Mucosa of descending colon (tissue), 3 donors: ENCODE measurements around the gene SSTR5. TPM values are rescaled to one million over a fixed set of nuclear protein-coding genes. Genes with fewer than 3 reads are reported as not detected.

Source experiments
- ATAC-seq: fragments of 200-7000 bp; cut with Tn5 transposase; one replicate; pipeline ENCODE4 v1.9.1; 2020; ENCODE audit warnings: mild to moderate bottlenecking, moderate library complexity
- DNase-seq, 3 donors: peaks; one replicate each; pipeline ENCODE4 v3.0.0-alpha.2; 2020
- H3K36me3 ChIP-seq: fragments of 200-600 bp; one replicate; pipeline ENCODE4 v1.8.0; 2021; ENCODE audit warnings: low read depth, mild to moderate bottlenecking
- H3K4me1 ChIP-seq: fragments of 200-600 bp; one replicate; pipeline ENCODE4 v1.8.0; 2021; ENCODE audit warnings: low read depth, mild to moderate bottlenecking
- H3K4me3 ChIP-seq: fragments of 200-600 bp; one replicate; pipeline ENCODE4 v1.8.0; 2021; ENCODE audit warnings: mild to moderate bottlenecking
- H3K9me3 ChIP-seq: fragments of 200-600 bp; one replicate; pipeline ENCODE4 v1.8.0; 2021; ENCODE audit warnings: mild to moderate bottlenecking
- intact Hi-C, 2 donors: fragments of 100-400 bp; cut with DNase I in 1 of 2; cut with micrococcal nuclease in 1 of 2; formaldehyde crosslinking; loops; one replicate each; pipeline versions ENCODE4 v1.11.0 to v1.11.1; 2022; cut with DNase I, micrococcal nuclease
- total RNA-seq, 3 donors: library from RNA; stranded (reverse); fragmentation: NEBNext Ultra II Directional in 2 of 3; extraction: Animal tissue kit (Norgen Biotek cat#: 25700) in 2 of 3; gene quantifications; one replicate each; pipeline versions ENCODE4 v1.2.1 to v1.2.4, GENCODE V29; 2021 to 2023
- TF ChIP-seq, protein P1 (sequence below): fragments of 200-600 bp; IDR thresholded peaks from one replicate; pipeline ENCODE4 v1.8.0; 2022; ENCODE audit warnings: antibody characterized with exemption, mild to moderate bottlenecking
- donor health status: DM: no; HTN: no; CAD: no; lungs with moderate emphysema.
- donor health status: DM: no; HTN: no; CAD: no.
- donor health status: DM: no; HTN: yes; CAD: no.

The SSTR5 gene
- total RNA-seq, 3 donors from 2014 or later, result not detected

DNA sequence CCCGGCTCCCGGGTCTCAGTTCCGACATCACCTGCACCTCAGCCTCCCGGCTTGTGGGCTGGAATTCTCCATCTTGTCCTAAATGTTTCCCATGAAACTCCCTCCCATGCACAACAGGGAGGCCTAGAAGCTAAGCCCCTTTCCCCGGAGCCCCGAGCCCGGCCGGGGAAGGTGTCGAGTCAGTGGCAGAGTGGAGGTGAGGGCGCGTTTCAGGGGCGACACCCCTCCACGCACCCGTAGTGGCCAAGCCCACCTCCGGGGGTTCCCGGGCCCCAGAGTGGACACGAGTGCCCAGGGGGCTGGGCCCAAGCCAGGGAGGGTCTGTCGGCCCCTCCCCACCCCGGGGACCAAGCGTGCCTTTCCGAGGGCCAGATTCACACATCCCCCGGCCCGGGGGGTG, 48.5 kb downstream of the SSTR5 start:
- intact Hi-C loops, result no loop called here
- DNase-seq (no peak), ATAC-seq (no peak)

DNA sequence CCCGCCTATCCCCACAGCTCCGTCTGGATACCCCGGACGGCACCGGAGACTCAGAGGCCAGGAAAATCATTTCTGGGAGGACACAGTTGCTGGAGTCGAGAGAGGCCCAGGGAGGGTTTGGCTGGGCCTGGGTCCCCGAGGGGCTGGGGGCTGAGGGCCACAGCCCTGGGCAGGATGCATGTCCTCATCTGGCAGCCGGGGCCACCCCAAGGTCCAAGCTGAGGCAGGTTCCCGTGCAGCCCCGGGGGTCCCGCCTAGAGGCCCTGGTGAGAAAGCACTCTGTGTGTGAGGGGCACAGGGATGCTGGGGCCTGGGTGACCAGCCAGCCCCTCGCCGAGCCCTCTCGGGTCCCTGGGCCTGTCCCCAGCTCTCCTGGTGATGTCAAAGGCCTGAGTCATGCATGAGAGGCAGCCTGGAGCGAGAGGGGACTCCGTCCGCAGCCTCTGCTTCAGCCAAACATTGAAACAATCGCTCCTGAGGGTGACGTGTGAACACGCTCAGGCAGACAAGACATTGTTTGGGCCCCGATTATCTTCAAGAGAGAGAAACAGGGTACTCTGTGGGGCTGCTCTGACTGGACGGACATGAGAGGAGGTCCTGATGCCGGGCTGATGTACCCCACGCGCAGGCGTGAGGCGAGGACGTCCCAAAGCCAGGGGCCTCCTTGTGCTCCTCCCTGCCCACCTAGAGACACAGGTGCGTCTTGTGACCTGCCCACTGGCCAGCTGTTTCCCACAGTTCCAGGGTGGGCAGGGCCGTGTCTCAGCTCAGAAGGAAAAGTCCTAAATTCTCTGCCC, 49.3 kb downstream of the SSTR5 start:
- Histone ChIP-seq H3K4me3 (no peak overlapping the region), H3K36me3 (no peaks in the 10 kb centered on the region), H3K4me1 (no peaks in the 10 kb centered on the region), H3K9me3 (no peaks in the 10 kb centered on the region)
- intact Hi-C loops, result no loop called here
- ATAC-seq (no peak), DNase-seq (no peak)
- TF ChIP-seq, protein P1, sequence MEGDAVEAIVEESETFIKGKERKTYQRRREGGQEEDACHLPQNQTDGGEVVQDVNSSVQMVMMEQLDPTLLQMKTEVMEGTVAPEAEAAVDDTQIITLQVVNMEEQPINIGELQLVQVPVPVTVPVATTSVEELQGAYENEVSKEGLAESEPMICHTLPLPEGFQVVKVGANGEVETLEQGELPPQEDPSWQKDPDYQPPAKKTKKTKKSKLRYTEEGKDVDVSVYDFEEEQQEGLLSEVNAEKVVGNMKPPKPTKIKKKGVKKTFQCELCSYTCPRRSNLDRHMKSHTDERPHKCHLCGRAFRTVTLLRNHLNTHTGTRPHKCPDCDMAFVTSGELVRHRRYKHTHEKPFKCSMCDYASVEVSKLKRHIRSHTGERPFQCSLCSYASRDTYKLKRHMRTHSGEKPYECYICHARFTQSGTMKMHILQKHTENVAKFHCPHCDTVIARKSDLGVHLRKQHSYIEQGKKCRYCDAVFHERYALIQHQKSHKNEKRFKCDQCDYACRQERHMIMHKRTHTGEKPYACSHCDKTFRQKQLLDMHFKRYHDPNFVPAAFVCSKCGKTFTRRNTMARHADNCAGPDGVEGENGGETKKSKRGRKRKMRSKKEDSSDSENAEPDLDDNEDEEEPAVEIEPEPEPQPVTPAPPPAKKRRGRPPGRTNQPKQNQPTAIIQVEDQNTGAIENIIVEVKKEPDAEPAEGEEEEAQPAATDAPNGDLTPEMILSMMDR, result no peak

More for the DNA sequence above, 48.5 kb downstream of the SSTR5 start:
- H3K4me1 ChIP-seq, result no peaks in the 10 kb centered on the region
- H3K9me3 ChIP-seq, result no peaks in the 10 kb centered on the region
- H3K4me3 ChIP-seq, result no peak overlapping the region
- no peaks in the 10 kb centered on the region for H3K36me3 ChIP-seq
- TF ChIP-seq, protein P1, result no peak

DNA sequence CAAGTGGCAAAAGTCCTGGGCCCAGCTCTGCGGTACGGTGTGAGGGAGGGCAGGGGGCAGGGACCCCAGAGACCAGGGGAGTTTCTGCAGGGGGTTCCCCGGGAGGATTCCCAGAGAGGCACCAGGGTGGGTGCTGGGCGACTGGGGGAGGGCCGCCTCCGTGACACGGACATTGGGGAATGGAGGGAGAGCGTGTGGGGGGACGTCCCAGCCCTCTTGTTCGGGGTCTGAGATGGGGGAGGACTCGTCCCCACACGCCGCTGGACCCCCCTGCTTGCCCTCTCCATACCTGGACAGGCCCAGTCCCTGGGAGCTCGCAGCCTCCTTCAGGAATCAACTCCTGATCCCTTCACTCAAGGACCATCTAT, 49.8 kb downstream of the SSTR5 start:
- Histone ChIP-seq H3K9me3 (no peaks in the 10 kb centered on the region), H3K4me3 (no peak overlapping the region), H3K4me1 (no peaks in the 10 kb centered on the region), H3K36me3 (no peaks in the 10 kb centered on the region)
- DNase-seq (no peak), ATAC-seq (no peak)
- intact Hi-C loops, result no loop called here
- TF ChIP-seq, protein P1, result no peak

DNA sequence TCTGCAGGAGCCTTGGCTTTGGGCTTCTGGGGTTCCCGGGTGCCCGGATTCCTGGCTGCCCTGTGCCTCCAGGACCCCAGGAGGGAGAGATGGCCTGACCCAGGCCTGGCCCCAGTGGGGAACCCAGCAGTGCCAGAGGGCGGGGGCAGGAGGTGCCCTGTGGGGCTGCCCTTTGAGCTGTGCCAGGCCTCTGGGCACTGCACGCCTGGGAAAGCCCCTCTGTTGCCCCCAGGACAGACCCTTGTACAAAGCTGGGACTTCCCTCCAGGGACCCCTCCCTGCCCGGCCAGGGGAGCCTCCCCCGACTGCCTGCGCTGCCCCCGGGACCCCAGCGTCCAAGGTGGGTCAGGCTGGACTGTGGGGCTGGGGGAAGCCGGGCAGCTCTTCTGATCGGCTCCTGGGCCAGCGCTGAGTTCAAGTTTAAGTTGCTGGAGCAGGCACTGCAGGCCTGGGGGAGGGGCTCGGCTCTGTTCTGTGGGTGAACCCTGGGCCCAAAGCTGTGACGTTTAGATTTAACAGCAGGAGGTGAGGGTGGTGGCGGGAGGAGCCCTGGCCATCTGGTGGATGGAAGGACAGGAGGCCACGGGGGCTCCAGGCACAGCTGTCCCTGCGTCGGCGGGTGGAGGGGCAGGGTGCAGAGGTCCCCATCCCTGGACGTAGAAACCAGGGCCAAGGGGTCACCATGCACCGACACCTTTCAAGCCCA, 51.1 kb downstream of the SSTR5 start:
- Histone ChIP-seq H3K4me3 (no peak overlapping the region), H3K9me3 (no peaks in the 10 kb centered on the region), H3K36me3 (no peaks in the 10 kb centered on the region), H3K4me1 (no peaks in the 10 kb centered on the region)
- DNase-seq (no peak), ATAC-seq (no peak)
- intact Hi-C loops, result no loop called here
- TF ChIP-seq, protein P1, result no peak

DNA sequence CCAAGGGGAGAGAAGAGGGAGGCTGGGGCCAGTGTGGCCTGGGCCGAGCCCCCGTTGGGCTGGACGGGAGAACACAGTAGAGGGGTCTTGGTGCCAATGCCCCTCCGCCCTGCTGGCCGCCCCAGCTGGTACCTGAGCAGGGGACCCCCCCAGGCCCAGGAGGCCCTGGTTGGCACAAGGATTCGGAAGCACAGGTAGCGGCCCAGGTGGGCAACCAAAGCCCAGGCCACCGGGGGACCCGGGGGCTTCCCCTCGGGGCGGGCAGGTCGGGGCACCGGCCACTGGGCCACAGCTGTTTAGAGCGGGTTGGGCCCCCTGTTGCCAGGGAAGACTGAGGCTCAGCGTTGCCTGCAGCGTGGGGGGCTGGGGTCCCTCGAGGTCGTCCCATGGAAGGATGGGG, 51.7 kb downstream of the SSTR5 start:
- ATAC-seq (no peak), DNase-seq (no peak)
- H3K4me3 ChIP-seq, result no peak overlapping the region
- H3K4me1 ChIP-seq, result no peaks in the 10 kb centered on the region
- intact Hi-C loops, result no loop called here
- no peaks in the 10 kb centered on the region for H3K36me3 ChIP-seq
- H3K9me3 ChIP-seq, result no peaks in the 10 kb centered on the region
- TF ChIP-seq, protein P1, result no peak
